T-helper 2 cell treated with Interferon-gamma antibody and Interleukin-4, amounts not matched to agents 100 ng/mL and 5 ng/mL, for 36 hours (primary cell): Measurements from ENCODE around the gene MAD2L2. TPM values are rescaled to one million over a fixed set of nuclear protein-coding genes. Genes with fewer than 3 reads are reported as not detected.

Experiments
- intact Hi-C: fragments of 100-400 bp; cut with micrococcal nuclease; formaldehyde crosslinking; loops from one replicate; pipeline ENCODE4 v1.15.1; 2023
- total RNA-seq: library from RNA; stranded (reverse); gene quantifications from 2 replicates; pipeline ENCODE4 v1.2.3, GENCODE V29; 2022

Gene MAD2L2
- 59.0 and 60.2 TPM in 2 replicates for total RNA-seq

GRCh38 chr1:11681071-11681771, at the start of gene MAD2L2:
TSS of gene MAD2L2 (minus strand) at chr1:11681148. CDS start at chr1:11680601, 547 bp downstream.
- intact Hi-C loops, result loop anchor here (1.0 to 5.0 kb wide), 5 partner anchors 17 to 122 kb away; partner anchors contain the start of genes AGTRAP, FBXO2, FBXO44 and FBXO6

GRCh38 chr1:11730429-11730891, 49.5 kb upstream of the MAD2L2 start:
- intact Hi-C loops, result no loop called here

GRCh38 chr1:11729498-11730428, 48.8 kb upstream of the MAD2L2 start:
- intact Hi-C loops, result no loop called here

GRCh38 chr1:11729155-11729497, 48.2 kb upstream of the MAD2L2 start:
- intact Hi-C loops, result no loop called here

GRCh38 chr1:11728126-11728806, 47.3 kb upstream of the MAD2L2 start:
- intact Hi-C loops, result no loop called here

- intact Hi-C loops, result no loop called here
These were observed 46.2 kb upstream of the MAD2L2 start for GRCh38 chr1:11727119-11727518.

GRCh38 chr1:11725616-11726015, 44.7 kb upstream of the MAD2L2 start:
- intact Hi-C loops, result no loop called here

- intact Hi-C loops, result no loop called here
These were observed 41.6 kb upstream of the MAD2L2 start for GRCh38 chr1:11722538-11722937.

GRCh38 chr1:11721311-11721710, 40.4 kb upstream of the MAD2L2 start:
- intact Hi-C loops, result no loop called here

GRCh38 chr1:11720525-11720924, 39.6 kb upstream of the MAD2L2 start:
- intact Hi-C loops, result no loop called here

- intact Hi-C loops, result no loop called here
These were observed 39.1 kb upstream of the MAD2L2 start for GRCh38 chr1:11720033-11720376.

GRCh38 chr1:11719313-11720032, 38.5 kb upstream of the MAD2L2 start:
- intact Hi-C loops, result loop anchor here (1.0 to 5.0 kb wide), 3 partner anchors 37 to 69 kb away; partner anchors contain the start of genes FBXO6 and MAD2L2

- intact Hi-C loops, result loop anchor here (5.0 kb wide), 1 partner anchor 33 kb away; the partner anchor contains the start of gene MAD2L2
These were observed 34.1 kb upstream of the MAD2L2 start for GRCh38 chr1:11714831-11715575.

- intact Hi-C loops, result no loop called here
These were observed 32.1 kb upstream of the MAD2L2 start for GRCh38 chr1:11713095-11713494.

GRCh38 chr1:11712285-11712684, 31.3 kb upstream of the MAD2L2 start:
- intact Hi-C loops, result no loop called here

- intact Hi-C loops, result no loop called here
These were observed 30.5 kb upstream of the MAD2L2 start for GRCh38 chr1:11711490-11711889.

GRCh38 chr1:11708554-11709350, 27.8 kb upstream of the MAD2L2 start:
- intact Hi-C loops, result no loop called here

GRCh38 chr1:11707621-11708276, 26.8 kb upstream of the MAD2L2 start:
- intact Hi-C loops, result no loop called here

- intact Hi-C loops, result no loop called here
These were observed 25.3 kb upstream of the MAD2L2 start for GRCh38 chr1:11706292-11706691.
